ENCODE data around the gene GOLGA3.

DNA sequence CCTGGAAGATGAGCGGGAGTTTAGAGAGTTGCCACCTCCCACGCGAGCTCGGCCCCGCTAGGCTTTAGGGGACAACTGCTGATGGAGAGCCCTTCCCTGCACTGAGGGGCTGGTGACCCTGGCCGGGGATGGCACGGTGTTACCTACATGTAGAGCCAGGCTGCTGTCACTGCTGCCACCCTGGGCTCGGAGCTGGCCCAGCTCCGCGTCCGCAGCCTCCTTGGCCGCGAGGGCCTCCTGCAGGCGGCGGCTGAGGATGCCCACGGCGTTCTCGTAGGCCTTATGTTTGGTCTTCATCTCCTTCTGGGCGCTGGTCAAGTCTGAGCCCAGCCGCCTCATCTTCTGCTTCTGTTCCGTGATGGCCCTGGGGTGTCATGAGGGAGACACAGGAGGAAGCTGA, 42.5 kb downstream of the GOLGA3 start:
- TF ChIP-seq, protein P1, sequence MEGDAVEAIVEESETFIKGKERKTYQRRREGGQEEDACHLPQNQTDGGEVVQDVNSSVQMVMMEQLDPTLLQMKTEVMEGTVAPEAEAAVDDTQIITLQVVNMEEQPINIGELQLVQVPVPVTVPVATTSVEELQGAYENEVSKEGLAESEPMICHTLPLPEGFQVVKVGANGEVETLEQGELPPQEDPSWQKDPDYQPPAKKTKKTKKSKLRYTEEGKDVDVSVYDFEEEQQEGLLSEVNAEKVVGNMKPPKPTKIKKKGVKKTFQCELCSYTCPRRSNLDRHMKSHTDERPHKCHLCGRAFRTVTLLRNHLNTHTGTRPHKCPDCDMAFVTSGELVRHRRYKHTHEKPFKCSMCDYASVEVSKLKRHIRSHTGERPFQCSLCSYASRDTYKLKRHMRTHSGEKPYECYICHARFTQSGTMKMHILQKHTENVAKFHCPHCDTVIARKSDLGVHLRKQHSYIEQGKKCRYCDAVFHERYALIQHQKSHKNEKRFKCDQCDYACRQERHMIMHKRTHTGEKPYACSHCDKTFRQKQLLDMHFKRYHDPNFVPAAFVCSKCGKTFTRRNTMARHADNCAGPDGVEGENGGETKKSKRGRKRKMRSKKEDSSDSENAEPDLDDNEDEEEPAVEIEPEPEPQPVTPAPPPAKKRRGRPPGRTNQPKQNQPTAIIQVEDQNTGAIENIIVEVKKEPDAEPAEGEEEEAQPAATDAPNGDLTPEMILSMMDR (optimal IDR thresholded peaks at IDR 0.05 in 1 of 3, IDR thresholded peaks at IDR 0.05 in 1 of 3, conservative IDR thresholded peaks at IDR 0.05 in 1 of 3; ENCODE audit: extremely low read depth in 1 of 3, insufficient read depth in 2 of 3, low read length in 3 of 3), result no peak
- no peak for TF ChIP-seq EZH2 (IDR thresholded peaks at IDR 0.05; ENCODE audit: low read length)

All from keratinocyte (primary cell).